Kidney (tissue), 14 donors: ENCODE measurements around the gene TULP3. TPM values are rescaled to one million over a fixed set of nuclear protein-coding genes. Genes with fewer than 3 reads are reported as not detected.

Experiments
- DNase-seq, 5 donors: peaks; one replicate each; pipeline ENCODE4 v3.0.0-alpha.2; 2013 to 2020
- FAIRE-seq: peaks from 2 replicates; lab custom pipeline; 2012; peaks lifted over from hg19 to GRCh38; lab: Jason Lieb, UNC
- H3K27ac ChIP-seq, 2 donors: one replicate each; pipeline ENCODE4 v1.7.0; 2013; ENCODE audit warnings: low read depth in 2 of 2, low read length in 2 of 2, inconsistent platforms in 1 of 2
- H3K27me3 ChIP-seq: one replicate; pipeline ENCODE4 v1.7.1; 2013; ENCODE audit warnings: low read length, inconsistent platforms; ENCODE audit not compliant: control insufficient read depth, insufficient read depth
- H3K36me3 ChIP-seq, 3 donors: one replicate each; pipeline versions ENCODE4 v1.7.0 to v1.7.1; 2013; ENCODE audit warnings: low read length in 3 of 3, control low read depth in 1 of 3, inconsistent platforms in 1 of 3; ENCODE audit not compliant: insufficient read depth in 3 of 3, control insufficient read depth in 2 of 3
- H3K4me1 ChIP-seq, 3 donors: one replicate each; pipeline versions ENCODE4 v1.7.0 to v1.7.1; 2013; ENCODE audit warnings: low read length in 3 of 3, inconsistent platforms in 1 of 3, low read depth in 1 of 3; ENCODE audit not compliant: control insufficient read depth in 2 of 3, insufficient read depth in 2 of 3
- H3K4me3 ChIP-seq, 3 donors: one replicate each; pipeline versions ENCODE4 v1.7.0 to v1.8.1; 2013; ENCODE audit warnings: low read length in 3 of 3, control low read depth in 1 of 3, inconsistent platforms in 1 of 3
- H3K9ac ChIP-seq, 3 donors: one replicate each; pipeline versions ENCODE4 v1.7.0 to v1.7.1; 2013; ENCODE audit warnings: low read length in 3 of 3, control low read depth in 1 of 3, inconsistent platforms in 1 of 3
- H3K9me3 ChIP-seq, 3 donors: one replicate each; pipeline versions ENCODE4 v1.7.0 to v1.7.1; 2013; ENCODE audit warnings: low read length in 3 of 3, control low read depth in 1 of 3, inconsistent platforms in 1 of 3; ENCODE audit not compliant: control insufficient read depth in 2 of 3, insufficient read depth in 1 of 3
- intact Hi-C: fragments of 100-400 bp; cut with DNase I; formaldehyde crosslinking; loops from one replicate; pipeline ENCODE4 v1.11.1; 2022
- polyA plus RNA-seq: library from polyadenylated mRNA; stranded (reverse); fragments of 350-450 nt; fragmentation: Illumina TruSeq; extraction: RNeasy Lipid Tissue Mini Kit (QIAGEN cat#74804); gene quantifications from one replicate; pipeline ENCODE4 v1.2.3, GENCODE V29; 2014; ENCODE audit warnings: low read depth, low replicate concordance; ENCODE audit not compliant: insufficient read depth
- total RNA-seq: library from RNA; stranded (reverse); fragmentation: NEBNext Ultra II Directional; extraction: Animal tissue kit (Norgen Biotek cat#: 25700); gene quantifications from one replicate; pipeline ENCODE4 v1.2.1, GENCODE V29; 2021
- TF ChIP-seq, protein P1 (sequence below): IDR thresholded peaks from 3 replicates; pipeline ENCODE4 v1.5.1; 2012; ENCODE audit warnings: mild to moderate bottlenecking, moderate library complexity, borderline replicate concordance; ENCODE audit not compliant: insufficient read depth; ENCODE audit errors: extremely low read depth
- donor health status: control.
- donor health status: control.
- donor health status: control.
- donor health status: control.
- donor health status: control.
- donor health status: DM: yes; HTN: yes; CAD: no.
- donor health status: Normal renal cell carcinoma (clear cell type).

Gene TULP3
- total and polyA plus RNA-seq, 2 donors from 2014 or later: 20.3 to 23.0 TPM

GRCh38 chr12:2959192-2959504 is 68.5 kb downstream of the TULP3 start, which contains the start of gene TEAD4:
TEAD4 (plus strand) TSS chr12:2959397.
- H3K4me1 ChIP-seq: peaks cover 4 to 18% (median 10%) of the 10 kb centered on the region in 3 donors
- H3K9me3 ChIP-seq: no peaks in the 10 kb centered on the region
- FAIRE-seq: no peak
- peak within 1 kb of the TSS; percentile 82 to 88 for H3K27ac ChIP-seq
- H3K4me3 ChIP-seq: peak within 1 kb of the TSS; percentile 45 to 73 (median 66)
- intact Hi-C loops: no loop called here
- peak; percentile 89 to 95 (median 89) for DNase-seq
- no peaks in the 10 kb centered on the region for H3K36me3 ChIP-seq
- TF ChIP-seq, protein P1, sequence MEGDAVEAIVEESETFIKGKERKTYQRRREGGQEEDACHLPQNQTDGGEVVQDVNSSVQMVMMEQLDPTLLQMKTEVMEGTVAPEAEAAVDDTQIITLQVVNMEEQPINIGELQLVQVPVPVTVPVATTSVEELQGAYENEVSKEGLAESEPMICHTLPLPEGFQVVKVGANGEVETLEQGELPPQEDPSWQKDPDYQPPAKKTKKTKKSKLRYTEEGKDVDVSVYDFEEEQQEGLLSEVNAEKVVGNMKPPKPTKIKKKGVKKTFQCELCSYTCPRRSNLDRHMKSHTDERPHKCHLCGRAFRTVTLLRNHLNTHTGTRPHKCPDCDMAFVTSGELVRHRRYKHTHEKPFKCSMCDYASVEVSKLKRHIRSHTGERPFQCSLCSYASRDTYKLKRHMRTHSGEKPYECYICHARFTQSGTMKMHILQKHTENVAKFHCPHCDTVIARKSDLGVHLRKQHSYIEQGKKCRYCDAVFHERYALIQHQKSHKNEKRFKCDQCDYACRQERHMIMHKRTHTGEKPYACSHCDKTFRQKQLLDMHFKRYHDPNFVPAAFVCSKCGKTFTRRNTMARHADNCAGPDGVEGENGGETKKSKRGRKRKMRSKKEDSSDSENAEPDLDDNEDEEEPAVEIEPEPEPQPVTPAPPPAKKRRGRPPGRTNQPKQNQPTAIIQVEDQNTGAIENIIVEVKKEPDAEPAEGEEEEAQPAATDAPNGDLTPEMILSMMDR: no peak
- H3K27me3 ChIP-seq: no peaks in the 10 kb centered on the region
- peak within 1 kb of the TSS; percentile 9 to 83 (median 12) for H3K9ac ChIP-seq

GRCh38 chr12:2959505-2960389 is 69.1 kb downstream of the TULP3 start:
- peaks cover 4 to 18% (median 10%) of the 10 kb centered on the region in 3 donors for H3K4me1 ChIP-seq
- no peaks in the 10 kb centered on the region for H3K27me3 ChIP-seq
- no peaks in the 10 kb centered on the region for H3K9me3 ChIP-seq
- peak overlapping the region; percentile 82 to 88 for H3K27ac ChIP-seq
- H3K36me3 ChIP-seq: no peaks in the 10 kb centered on the region
- H3K9ac ChIP-seq: peak overlapping the region in 1 of 3 donors; percentile 65
- peak overlapping the region; percentile 45 to 66 (median 63) for H3K4me3 ChIP-seq
- no peak for FAIRE-seq
- peak; percentile 59 to 93 (median 76) for DNase-seq
- intact Hi-C loops: no loop called here
- TF ChIP-seq, protein P1: no peak

GRCh38 chr12:2960390-2960956 is 69.8 kb downstream of the TULP3 start:
- Histone ChIP-seq H3K4me1 (peaks cover 4 to 18% (median 10%) of the 10 kb centered on the region in 3 donors), H3K9me3 (no peaks in the 10 kb centered on the region), H3K36me3 (no peaks in the 10 kb centered on the region), H3K27ac (peak overlapping the region in 1 of 2 donors; percentile 82), H3K9ac (peak overlapping the region in 1 of 3 donors; percentile 65), H3K4me3 (peak overlapping the region; percentile 4 to 66 (median 63)), H3K27me3 (no peaks in the 10 kb centered on the region)
- FAIRE-seq (no peak), DNase-seq (peak in 3 of 5 donors; percentile 32 to 60 (median 43))
- intact Hi-C loops: no loop called here
- TF ChIP-seq, protein P1: no peak
